ENCODE measurements around the gene IFT88.

IFT88 gene

GRCh38 chr13:20592606-20593005 lies 25.6 kb downstream of the IFT88 start:
- DNase-seq (ENCODE audit: low read depth): no peak
- H3K4me3 ChIP-seq (ENCODE audit: low read depth, low read length): no peak overlapping the region
- no peak for TF ChIP-seq CTCF (IDR thresholded peaks at IDR 0.05; ENCODE audit: control insufficient read depth, extremely low read depth, insufficient read depth)

GRCh38 chr13:20594280-20594679 lies 27.3 kb downstream of the IFT88 start:
- no peak for DNase-seq (ENCODE audit: low read depth)
- no peak overlapping the region for H3K4me3 ChIP-seq (ENCODE audit: low read depth, low read length)
- no peak for TF ChIP-seq CTCF (IDR thresholded peaks at IDR 0.05; ENCODE audit: control insufficient read depth, extremely low read depth, insufficient read depth)

GRCh38 chr13:20607015-20607414 lies 40.1 kb downstream of the IFT88 start:
- TF ChIP-seq CTCF (IDR thresholded peaks at IDR 0.05; ENCODE audit: control insufficient read depth, extremely low read depth, insufficient read depth): no peak
- DNase-seq (ENCODE audit: low read depth): no peak
- no peak overlapping the region for H3K4me3 ChIP-seq (ENCODE audit: low read depth, low read length)

- no peak for TF ChIP-seq CTCF (IDR thresholded peaks at IDR 0.05; ENCODE audit: control insufficient read depth, extremely low read depth, insufficient read depth)
- no peak overlapping the region for H3K4me3 ChIP-seq (ENCODE audit: low read depth, low read length)
- no peak for DNase-seq (ENCODE audit: low read depth)
These were observed 41.6 kb downstream of the IFT88 start for GRCh38 chr13:20608438-20609020.

- TF ChIP-seq CTCF (IDR thresholded peaks at IDR 0.05; ENCODE audit: control insufficient read depth, extremely low read depth, insufficient read depth): no peak
- DNase-seq (ENCODE audit: low read depth): no peak
- no peak overlapping the region for H3K4me3 ChIP-seq (ENCODE audit: low read depth, low read length)
These were observed 42.2 kb downstream of the IFT88 start for GRCh38 chr13:20609145-20609544.

- no peak overlapping the region for H3K4me3 ChIP-seq (ENCODE audit: low read depth, low read length)
- TF ChIP-seq CTCF (IDR thresholded peaks at IDR 0.05; ENCODE audit: control insufficient read depth, extremely low read depth, insufficient read depth): no peak
- DNase-seq (ENCODE audit: low read depth): no peak
These were observed 43.0 kb downstream of the IFT88 start for GRCh38 chr13:20610006-20610405.
